ENCODE results near the gene SEMA3A. TPM values are rescaled to one million over a fixed set of nuclear protein-coding genes. Genes with fewer than 3 reads are reported as not detected.

The SEMA3A gene
- polyA plus RNA-seq, 3 donors: 13.5 to 15.1 (median 14.7) TPM

DNA sequence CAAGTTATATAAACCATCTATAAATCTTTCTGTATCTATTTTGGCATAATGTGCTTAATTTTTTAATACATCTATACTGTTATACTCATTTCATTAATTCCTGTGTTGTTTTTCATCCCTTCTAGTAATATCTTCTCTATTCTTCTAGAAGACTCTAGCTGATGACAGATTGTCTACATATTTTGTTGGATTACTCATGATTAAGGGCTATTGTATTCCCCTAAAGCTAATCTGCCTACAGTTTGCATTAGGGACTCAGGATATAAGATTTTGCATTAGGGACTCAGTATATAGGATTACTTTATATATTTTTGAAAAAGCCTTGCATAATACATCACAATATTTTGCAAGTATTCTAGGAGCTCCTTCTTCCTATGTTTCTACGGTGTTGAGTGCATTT is 8.3 kb upstream of the SEMA3A start:
- DNase-seq: no peak

DNA sequence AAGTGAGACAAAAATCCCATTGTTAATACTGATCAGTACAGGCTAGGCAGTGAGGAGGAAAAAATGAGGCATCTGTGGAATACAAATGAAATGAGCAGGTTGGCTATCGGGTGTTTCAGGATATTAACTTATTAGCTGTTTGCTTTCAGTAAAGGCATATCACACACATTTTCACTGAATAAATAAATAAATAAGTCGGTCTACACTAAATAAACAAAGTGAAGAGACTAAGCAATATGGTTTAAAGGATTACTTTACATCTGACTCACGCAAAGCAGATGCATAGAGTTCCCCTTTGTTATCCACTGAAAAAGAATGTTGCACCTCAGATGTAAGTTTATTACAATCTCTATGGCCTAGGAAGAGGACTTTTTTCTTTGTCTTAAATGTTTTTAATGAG is 6.3 kb upstream of the SEMA3A start:
- DNase-seq: no peak

DNA sequence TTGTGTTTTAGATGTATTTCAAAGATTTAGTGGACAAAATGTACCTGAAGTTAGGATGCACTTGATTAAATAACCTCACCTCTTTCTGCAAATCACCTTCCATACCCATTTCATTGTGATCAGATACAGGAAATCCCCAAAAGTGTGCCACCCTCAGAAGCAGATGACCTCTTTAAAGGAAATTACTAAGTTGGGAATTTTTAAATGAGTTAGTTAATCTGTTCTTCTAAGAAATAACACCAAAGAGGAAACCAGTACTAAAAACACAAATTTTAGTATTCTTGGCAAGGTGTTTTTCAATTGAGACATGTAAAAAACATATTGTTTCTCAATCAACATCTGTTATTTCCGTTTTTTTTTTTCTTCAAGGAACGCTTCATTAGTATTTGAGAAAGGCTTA is 4.6 kb upstream of the SEMA3A start:
- no peak for DNase-seq

DNA sequence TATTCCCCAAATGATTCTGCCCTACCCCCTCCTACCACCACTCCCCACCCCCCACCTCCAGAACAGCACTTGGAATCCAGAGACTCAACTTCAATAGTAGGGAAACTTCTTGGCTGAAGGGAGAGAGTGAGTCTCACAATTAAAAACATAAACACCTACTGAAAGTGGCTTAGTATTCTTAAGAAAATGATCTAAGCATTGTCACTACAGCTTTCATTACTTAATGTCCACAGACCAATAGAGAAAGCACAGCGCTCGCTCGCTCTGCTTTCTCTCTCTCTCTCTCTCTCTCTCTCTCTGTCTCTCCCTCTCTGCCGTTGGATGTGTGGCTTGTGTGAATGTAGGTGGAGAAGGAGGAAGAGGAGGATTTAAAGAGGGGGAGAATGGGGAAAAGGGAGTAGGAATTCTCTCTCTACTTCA is 1.5 kb upstream of the SEMA3A start:
- DNase-seq: no peak

GRCh38 chr7:84195295-84196060 is 889 bp upstream of the SEMA3A start:
- DNase-seq: no peak

DNA sequence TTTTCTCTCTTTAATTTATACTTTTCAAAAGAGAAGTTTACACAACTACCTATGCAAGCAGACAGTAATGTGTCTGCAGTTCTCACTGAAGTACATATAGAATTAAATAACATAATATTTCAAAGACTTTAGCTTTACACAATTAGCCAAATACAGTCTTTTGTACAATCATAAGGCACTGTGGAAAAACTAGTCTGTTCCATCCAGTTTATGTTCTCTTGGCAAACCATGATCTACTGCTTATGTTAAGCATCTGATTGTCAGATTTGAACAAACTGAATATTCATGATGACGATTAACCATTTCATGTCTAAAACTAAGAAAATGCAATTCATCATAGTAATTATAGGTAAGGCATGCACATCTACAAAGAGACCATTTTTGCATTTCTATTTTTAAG is 842 bp downstream of the SEMA3A start:
- no peak for DNase-seq

GRCh38 chr7:84191842-84192241 is 2.7 kb downstream of the SEMA3A start:
- DNase-seq: no peak

DNA sequence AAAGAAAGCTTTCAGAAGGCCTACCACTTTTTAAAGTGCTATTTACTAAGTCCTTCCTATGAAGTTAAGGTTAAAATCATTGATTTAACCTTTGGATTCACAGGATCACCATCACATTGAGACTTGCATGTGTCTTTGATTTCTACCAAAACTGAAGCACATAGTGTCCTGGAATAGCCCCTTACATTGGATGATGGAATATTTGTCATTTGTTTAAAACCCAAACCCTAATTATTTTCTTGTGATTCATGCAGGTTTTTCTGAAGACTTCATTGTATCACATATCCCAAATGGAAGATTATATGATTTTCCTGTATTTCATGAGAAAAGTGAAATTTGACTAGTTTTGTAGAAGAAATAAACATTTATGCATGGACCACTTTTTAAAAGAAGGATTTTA is 3.3 kb downstream of the SEMA3A start:
- DNase-seq: no peak

- DNase-seq: no peak
Observed at GRCh38 chr7:84190016-84190705, 4.4 kb downstream of the SEMA3A start.

DNA sequence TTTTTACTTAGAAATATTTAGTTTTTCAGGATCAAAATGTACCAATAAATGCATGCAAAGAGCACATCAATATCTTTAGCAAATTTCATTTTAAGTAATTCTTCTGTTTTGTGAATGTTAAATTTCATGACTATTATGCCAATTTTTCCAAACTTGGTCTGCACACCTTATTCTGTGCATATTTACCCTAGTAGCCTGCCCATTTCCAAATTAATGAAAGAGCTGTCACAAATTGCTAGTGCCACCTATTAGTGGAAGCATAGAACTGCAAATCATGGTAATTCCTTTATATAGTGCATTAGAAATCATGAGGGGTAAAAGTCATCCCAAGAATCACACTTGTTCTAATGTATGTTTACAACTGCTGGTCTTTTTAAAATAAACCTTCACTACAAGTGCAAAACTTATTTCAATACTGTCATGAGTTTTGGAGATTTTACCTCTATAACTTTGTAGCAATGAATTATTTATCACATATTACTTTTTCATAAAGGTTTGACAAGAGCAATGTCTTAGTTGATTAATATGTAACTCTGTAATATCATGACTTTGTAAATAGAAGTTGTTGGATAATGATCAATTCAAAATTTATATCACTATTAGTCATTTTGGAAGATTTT is 5.7 kb downstream of the SEMA3A start:
- DNase-seq: no peak

DNA sequence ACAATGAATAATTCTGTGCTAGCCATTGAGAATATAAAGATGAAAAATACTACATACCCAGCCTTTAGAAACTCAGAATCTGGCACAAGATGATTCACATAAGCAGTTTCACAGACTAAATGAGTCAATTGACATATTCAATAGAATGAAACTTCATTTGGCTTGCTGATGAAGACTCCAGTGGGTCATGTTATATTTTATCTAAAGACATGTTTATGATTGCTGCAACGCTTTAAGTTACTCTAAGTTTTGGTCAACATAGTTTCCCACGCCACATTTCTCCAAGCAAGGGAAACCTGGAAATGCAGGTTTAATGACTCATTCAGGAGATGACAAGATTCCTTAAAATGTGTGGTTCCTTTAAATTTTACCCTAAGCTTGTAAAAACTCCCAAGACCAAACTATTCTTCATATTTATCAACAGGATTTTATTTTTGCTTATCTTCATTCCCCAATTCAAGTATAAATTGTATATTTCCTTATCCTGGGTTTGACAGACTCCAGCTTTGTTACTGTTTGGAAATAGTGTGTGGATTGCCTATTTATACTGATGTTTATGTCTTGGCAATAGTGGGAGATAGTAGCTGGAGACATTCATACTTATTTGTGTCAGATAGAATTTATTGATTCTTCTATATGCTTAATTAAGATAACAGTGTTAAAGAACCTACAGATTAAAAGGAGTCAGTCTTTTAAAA is 6.6 kb downstream of the SEMA3A start:
- DNase-seq: no peak

GRCh38 chr7:84187087-84187805 is 7.3 kb downstream of the SEMA3A start:
- no peak for DNase-seq

DNA sequence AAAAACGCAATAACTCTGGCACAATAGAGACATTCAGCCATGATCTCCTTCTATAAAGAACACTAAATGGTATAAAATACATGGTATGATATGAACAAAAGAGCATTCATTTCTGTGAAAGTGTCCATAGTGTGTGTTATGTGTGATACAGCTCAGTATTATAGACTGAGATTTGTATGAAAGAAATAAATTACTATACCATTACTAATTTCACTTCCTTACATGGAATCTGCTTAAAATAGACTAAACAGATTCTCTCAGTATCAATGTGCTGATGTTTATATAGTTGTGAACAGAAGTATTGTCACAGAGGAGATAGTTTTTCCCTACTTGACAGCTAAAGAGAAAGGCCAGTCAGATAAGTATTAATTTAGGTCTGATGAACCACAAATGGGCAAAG is 10.8 kb downstream of the SEMA3A start:
- DNase-seq: no peak

- DNase-seq: no peak
Observed at GRCh38 chr7:84182301-84182700, 12.3 kb downstream of the SEMA3A start.

GRCh38 chr7:84181628-84182027 is 13.0 kb downstream of the SEMA3A start:
- DNase-seq: no peak

GRCh38 chr7:84177758-84178412 is 16.7 kb downstream of the SEMA3A start:
- no peak for DNase-seq

GRCh38 chr7:84176716-84177115 is 17.9 kb downstream of the SEMA3A start:
- no peak for DNase-seq

DNA sequence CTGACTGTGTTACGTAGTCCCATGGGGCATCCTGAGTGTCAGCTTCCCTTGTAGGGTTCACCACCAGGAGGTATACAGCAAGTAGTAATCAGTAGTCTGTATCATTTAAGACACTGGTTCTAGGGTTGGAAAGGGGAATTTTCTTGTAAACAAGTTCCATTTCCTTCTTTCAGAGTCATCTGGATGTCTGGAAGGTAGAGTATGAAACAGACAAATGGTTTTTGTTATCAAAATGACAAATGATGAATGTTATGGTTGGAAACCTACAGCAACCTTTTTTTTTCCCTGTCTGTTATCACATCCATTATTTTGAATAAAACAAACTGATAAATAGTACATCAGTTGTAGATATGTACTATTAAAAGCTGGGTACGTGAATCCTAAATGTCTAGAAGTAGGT is 19.1 kb downstream of the SEMA3A start:
- DNase-seq: no peak

- no peak for DNase-seq
Observed at GRCh38 chr7:84170646-84171045, 23.9 kb downstream of the SEMA3A start.

DNA sequence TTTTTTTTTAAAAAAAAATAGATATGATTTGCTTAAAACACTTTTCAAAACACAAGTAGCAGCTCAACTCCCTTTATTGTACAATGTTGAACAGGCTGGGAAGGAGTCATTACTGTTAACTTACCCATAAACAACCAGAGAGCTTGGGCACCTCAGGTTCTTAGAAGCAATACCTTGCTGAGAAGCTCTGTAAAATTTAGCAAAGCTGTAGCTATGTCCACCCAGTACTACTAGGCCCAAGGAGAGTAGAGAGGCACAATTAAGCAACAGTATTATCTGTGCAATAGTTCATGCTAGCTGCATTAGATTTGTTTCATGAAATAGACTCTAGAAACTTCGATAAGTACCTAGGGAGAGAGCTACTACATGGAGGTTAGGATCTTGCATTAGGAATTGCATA is 32.0 kb downstream of the SEMA3A start:
- DNase-seq: no peak

DNA sequence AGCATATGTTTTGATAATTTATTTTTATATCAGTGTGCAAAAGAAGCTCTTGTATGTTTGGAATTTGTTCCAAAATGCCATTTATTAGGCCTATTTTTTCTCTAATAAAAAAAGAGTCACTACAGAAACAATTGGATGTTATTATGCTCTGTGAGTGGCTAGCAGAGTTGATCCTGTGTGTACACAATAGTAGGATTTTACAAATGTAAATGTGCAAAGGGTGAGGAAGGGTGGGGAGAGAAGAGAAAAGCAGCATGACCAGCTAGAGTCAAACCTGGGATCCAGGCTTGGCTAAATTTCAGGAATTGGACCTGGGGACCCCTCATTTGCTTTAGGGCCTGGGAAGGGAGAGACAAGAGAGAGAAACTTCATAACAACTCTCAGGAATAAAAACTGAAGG is 32.5 kb downstream of the SEMA3A start:
- no peak for DNase-seq
